Sciatic nerve (tissue), 2 donors: ENCODE data around the gene AMOTL1. TPM values are rescaled to one million over a fixed set of nuclear protein-coding genes. Genes with fewer than 3 reads are reported as not detected.
A peak's percentile ranks its signal among the peaks of the same experiment; 100 is the strongest.
"Not testable (repeated sequence)": the region's sequence is repeated elsewhere in the genome, so short reads cannot be mapped to it uniquely, and the experiment has no call there.

ENCODE experiments used
- ATAC-seq: fragments of 200-7000 bp; cut with Tn5 transposase; one replicate; pipeline ENCODE4 v1.9.1; 2020; ENCODE audit warnings: mild to moderate bottlenecking, moderate library complexity
- DNase-seq: peaks from one replicate; pipeline ENCODE4 v3.0.0-alpha.2; 2020; ENCODE audit warnings: low spot score
- intact Hi-C: fragments of 100-400 bp; cut with DNase I; formaldehyde crosslinking; loops from one replicate; pipeline ENCODE4 v1.14.2; 2022
- total RNA-seq: library from RNA; stranded (reverse); fragmentation: NEBNext Ultra II Directional; extraction: Animal tissue kit (Norgen Biotek cat#: 25700); gene quantifications from one replicate; pipeline ENCODE4 v1.2.1, GENCODE V29; 2021
- donor health status: DM: no; HTN: no; CAD: no.
- donor health status: DM: no; HTN: no; CAD: no.

The AMOTL1 gene
- total RNA-seq, 1 donor from 2014 or later: 75.6 TPM

DNA sequence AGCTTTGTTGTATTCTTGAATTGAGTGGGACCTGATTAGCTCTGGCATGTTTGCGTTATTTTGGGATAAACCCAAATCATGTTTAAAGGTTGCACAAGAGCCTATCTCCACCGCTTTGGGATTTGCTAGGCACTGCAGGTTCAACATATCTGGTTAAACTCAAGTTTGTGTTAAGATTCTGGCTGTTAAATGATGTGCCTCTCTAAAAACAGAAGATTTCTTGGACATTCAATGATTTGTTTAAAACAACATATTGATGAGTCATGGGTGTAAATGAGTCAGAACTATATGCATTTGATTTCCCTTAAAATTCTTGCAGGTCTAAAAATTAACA, 67.4 kb downstream of the AMOTL1 start:
- no peak for DNase-seq
- ATAC-seq: no peak

DNA sequence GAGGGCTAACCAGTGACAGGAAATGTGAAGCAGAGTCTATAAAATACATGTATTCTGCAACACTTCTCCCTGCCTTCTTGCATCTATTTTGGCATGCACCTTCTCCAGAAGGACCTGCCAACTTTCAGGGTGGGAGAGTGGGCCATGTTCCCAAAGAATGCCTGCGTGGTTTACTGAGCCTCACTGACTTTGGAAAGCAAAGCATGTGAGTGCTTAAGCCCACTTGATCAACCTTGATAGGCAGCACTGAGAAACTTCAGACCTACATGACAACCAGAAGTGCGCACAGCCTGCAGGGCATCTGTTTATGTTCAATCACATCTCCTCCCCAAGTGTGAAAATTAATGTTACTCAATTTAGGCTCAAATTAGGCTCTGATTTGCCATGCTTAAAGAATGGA, 69.2 kb downstream of the AMOTL1 start:
- DNase-seq: no peak
- no peak for ATAC-seq
- intact Hi-C loops: no loop called here

More for the DNA sequence above, 67.4 kb downstream of the AMOTL1 start:
- intact Hi-C loops: no loop called here

DNA sequence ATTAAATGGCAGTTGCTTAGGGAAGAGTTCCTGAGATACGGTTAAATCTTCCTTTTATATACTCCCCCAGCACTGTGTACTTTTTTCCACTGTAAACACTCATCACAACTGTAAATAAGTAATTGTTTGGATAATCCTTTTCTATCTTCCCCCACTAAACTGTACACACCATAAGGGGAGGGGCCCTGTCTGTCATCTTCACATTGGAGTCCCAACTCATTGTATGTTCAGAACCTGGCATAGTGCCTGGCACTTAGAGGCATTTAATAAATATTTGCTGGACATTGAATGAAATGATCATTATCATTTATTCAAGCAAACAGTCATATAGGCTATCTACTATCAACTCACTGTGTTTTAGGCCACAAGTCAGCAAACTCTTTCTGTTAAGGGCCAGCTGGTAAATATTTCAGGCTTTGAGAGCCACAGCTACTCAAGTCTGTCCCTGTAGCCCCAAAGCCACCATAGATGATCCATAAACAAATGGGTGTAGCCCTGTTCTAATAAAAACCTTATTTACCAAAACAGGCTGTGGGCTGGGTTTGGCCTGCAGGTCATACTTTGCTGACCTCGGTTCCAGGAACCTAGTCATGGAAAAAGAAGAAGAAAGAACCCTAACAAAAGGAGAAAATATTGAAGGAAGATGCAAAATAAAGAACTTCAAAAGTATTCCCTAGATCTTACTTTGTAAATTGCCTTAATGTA, 70.0 kb downstream of the AMOTL1 start:
- intact Hi-C loops: no loop called here
- ATAC-seq: peak; percentile 29
- no peak for DNase-seq

DNA sequence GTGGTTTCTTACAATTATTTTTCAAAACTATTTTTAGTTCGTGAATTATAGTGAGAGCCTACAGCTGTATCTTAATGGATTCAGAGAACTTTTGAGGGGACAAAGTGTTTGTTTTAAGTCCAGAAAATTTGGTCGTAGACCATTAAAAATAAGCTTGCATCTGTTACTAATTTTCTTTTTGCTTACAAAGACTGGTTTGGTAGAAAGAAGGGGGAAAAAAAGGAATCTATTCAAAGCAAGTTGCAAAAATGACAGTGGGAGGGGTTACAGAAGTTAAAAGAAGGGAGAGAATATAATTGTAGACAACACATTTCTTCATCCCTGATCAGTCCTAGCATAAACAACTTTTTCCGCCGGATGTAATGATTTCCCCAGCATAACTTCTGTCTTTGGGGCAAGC, 72.1 kb downstream of the AMOTL1 start:
- peak; percentile 64 for ATAC-seq

DNA sequence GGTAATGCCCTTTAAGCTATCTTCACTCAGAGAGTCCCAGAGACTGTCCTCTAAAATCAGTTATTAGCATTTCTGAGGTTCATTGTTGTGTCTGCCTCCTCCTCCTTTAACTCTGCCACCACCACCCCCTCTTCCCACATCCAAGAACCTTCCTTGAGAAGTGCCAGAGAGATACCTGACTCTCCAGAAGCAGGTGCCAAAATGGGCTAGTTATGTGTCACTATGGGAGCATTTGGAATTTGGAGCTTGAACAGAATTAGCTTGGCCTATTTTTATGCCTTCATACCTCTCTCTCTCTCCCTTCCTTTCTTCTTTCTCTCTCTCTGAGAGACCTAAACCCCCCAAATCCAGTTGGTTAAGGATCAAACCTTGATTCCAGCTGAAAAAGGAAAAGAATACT, 75.9 kb downstream of the AMOTL1 start:
- intact Hi-C loops: no loop called here
- ATAC-seq (no peak), DNase-seq (no peak)

More for the DNA sequence above, 72.1 kb downstream of the AMOTL1 start:
- no peak for DNase-seq
- intact Hi-C loops: no loop called here

DNA sequence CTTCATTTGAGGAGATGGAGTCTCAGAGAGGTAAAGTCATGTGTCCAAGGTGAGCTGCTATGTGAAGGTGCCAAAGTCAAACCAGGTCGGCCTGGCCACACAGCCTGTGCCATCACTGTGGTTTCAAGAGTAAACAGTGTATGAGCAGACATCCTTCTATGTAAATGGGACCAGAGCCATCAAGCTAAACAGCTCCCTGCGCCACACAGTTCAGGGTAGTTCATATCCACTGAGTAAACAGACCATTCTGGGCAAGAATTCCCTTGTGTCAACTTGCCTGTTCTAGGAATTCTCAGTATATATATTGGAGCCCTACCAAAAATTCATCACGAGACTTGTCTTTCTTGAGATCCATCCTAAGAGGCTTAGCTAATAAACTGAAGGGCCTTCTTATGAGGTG, 77.5 kb downstream of the AMOTL1 start:
- peak; percentile 34 for ATAC-seq
- no peak for DNase-seq
- intact Hi-C loops: no loop called here

DNA sequence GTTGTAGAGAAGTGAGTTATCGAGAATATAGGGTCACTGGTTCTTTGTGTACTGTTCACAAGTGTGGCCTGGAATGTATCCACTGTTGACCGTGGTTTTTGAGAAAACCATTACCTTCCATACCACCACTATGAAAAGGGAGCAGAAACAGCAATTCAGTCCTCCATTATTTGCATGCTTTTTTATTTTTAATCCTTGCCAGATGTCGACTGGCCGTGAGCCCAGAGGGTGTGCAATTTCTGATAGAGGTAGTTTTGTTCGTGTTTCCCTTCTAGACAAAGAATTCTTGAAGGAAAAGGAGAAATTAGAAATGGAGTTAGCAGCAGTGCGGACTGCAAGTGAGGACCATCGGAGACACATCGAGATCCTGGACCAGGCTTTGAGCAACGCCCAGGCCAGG, 81.7 kb downstream of the AMOTL1 start:
- intact Hi-C loops: no loop called here
- peak; percentile 52 for ATAC-seq
- DNase-seq: no peak

DNA sequence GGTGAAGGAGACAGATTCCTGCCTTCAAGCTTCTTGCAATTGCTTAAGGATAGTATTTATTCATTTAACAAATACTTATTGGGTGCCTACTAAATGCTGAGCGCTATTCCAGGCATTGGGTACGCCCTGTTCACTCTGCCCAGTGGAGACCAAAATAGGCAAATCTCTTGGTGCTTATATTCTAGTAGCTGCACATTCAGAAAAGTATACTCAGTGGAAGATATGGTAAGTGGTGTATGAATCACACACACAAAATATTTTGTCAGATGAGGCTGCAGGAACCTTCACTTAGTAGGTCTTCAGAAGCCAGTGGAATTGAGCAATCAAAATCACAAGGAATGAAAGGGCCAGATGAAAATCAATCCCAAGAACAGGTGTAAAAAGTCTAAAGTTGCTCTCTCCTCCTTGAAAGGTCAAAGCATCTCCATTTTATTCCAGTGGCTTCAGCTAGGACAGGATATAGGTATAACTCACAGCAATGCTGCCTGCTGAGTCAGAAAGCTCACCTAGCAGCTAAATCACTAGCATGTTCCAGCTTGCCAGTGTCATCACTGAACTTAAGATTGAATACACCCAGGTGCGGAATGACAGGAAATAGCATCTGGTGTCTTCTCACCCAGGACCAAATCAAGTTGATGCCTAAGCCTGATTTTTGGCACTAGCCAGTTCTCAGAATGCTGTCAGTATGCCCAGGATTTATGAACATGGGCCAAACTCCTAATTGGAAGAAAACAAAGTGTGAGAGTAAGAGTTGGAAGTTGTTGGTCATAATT, 83.9 kb downstream of the AMOTL1 start:
- ATAC-seq (no peak), DNase-seq (no peak)
- intact Hi-C loops: no loop called here

DNA sequence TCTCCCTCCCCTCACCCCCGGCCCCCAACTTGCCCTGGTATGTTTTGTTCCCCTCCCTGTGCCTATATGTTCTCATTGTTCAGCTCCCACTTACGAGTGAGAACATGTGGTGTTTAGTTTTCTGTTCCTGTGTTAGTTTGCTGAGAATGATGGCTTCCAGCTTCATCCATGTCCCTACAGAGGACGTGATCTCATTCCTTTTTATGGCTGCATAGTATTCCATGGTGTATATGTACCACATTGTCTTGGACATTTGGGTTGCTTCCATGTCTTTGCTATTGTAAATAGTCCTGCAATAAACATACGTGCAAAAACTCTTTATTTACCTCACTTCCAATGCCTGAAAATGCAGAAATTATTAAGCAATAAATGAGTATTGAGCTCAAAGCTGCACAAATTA, 85.1 kb downstream of the AMOTL1 start:
- DNase-seq, intact Hi-C loops, ATAC-seq: not testable (repeated sequence)

DNA sequence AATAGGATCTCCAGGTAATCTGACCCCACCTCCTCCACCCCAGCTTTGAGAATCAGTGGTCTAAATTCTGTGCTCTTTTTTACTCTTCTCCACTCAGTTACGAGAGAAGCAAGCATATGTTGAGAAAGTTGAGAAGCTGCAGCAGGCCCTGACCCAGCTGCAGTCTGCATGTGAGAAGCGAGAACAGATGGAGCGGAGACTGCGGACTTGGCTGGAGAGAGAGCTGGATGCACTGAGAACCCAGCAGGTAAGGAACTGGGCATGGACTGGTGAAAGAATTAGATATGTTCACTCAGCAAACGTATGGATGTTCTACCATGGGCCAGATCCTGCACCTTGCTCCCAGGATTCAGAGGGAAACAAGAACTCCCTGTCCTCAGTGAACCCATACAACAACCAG, 85.7 kb downstream of the AMOTL1 start:
- no peak for ATAC-seq
- no peak for DNase-seq

DNA sequence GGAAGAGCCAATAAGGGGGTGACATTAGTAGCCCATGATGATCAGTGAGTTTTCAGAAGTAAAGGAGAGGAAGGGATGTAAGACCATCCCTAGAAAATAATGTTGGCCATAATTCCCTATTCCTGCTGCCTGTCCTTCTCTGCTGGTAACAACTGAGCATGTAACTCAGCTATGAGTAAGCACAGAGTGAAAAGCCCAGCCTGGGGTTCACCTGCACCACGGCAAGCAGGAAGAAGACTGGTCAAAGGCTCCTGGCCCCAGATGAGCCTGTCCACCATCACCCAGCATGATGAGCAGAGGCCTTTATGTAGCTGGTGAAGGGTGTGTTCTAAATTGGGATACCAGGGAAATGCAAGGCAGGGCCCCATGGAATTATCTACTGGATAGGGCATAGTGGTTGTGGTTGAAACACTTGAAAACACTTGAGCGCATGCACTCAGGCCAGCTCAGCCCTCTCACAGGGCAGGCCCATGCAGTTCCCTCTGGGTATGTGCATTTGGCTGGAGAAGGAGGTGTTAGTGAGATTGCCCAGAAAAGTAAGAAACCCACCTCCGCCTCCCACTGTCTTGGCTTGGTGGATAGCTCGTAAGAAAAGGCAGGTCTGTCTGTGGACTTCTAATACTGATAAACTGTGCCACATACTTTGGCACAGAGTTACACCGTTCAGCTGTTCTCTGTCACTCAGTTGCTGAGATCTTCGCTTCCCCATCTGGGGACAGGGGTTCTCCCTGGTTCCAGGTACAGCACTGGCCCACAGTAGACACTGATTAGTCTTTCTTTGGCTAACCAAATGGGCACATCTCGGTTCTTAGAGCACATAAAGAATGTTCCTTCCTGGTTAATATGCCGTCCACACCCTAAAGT, 86.8 kb downstream of the AMOTL1 start:
- intact Hi-C loops: no loop called here
- ATAC-seq (no peak), DNase-seq (no peak)

More for the DNA sequence above, 85.7 kb downstream of the AMOTL1 start:
- intact Hi-C loops: no loop called here

DNA sequence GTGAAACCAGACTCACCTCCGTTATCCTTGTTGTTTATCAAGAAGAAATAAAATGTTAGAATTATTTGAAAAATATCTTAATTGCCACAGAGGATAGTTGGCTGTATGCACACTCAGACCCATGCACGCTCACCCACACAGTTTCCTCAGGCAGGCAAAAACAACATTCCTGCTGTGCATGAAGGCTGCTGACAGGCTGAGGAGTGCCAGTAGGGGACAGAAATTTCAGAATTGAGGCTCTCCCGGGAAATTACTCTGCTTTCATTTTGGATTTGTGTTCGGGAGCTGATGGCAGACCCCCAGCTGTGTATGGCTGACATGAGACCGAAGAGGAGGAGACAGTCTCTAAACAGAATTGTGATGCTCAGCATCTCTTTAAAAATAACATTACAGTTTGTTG, 87.5 kb downstream of the AMOTL1 start:
- intact Hi-C loops: no loop called here
- ATAC-seq: no peak
- DNase-seq: no peak

DNA sequence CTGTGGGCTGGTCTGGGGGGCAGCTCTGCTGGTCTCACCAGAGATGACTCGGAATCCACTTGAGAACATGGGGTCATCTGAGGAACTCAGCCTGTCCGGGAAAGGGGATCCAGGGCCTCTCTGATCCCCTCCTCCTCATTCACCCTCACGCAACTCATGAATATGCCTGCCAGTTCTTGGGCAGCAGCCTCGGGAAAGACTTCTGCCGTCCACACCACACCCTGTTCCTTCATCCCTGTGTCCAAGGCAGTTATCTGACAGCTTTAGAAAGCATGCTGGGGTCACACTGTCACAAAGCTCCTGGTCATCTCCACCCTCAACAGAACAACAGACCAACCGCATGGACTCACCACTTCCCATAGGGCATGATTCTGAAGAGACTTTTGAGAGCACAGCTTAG, 88.3 kb downstream of the AMOTL1 start:
- no peak for ATAC-seq
- no peak for DNase-seq
- intact Hi-C loops: no loop called here

DNA sequence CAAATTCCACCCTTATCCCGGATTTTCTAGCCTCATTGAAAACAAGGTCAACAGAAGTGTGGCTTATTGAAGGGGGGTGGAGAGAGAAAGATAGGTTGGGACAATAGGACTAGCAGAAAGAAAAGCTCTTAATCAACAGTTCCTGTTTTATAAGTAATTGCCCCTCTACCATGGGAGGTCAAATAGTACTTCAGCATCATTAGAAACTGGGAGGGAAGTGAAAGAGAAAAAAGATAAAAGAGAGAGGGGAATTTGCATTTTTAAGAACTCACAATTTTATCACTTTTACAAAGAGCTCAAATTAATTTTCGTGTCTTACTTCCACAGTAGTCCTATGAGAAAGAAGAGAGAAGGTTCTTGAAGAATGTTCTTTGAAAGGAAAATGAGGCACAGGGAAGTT, 89.2 kb downstream of the AMOTL1 start:
- intact Hi-C loops: no loop called here

DNA sequence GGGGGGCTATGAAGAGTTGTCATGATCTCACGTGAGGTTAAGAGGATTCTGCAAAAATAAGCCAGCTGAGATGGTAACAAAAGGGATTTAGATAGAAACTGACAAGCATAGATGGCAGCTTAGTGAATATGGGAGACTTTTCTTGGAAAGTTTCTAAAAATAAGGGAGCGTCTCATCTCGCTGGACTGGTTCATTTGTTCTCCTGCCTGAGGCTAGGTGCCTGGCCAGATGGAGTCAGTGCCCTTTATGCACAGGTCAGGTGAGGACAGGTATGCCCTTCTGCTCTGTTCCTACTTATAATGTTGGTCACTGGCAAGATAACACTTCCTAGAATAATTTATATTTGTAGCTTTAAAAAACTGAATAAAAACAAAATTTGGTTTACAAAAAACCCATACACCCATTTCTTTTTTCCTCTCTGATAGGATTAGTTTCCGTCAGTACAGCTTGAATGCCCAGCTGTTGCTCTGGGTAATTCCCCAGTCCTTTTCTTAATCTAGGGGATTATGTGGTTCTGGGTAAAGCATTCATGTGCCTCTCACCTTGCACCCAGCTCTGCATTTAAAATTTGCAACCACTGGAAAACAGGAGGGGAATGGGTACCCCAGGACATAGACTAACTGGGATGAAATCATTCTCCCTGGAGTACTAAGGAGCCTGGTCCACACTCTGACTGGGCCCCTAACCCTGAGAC, 90.0 kb downstream of the AMOTL1 start:
- intact Hi-C loops: no loop called here
- ATAC-seq: no peak
- DNase-seq: no peak

More for the DNA sequence above, 89.2 kb downstream of the AMOTL1 start:
- no peak for ATAC-seq
- no peak for DNase-seq

DNA sequence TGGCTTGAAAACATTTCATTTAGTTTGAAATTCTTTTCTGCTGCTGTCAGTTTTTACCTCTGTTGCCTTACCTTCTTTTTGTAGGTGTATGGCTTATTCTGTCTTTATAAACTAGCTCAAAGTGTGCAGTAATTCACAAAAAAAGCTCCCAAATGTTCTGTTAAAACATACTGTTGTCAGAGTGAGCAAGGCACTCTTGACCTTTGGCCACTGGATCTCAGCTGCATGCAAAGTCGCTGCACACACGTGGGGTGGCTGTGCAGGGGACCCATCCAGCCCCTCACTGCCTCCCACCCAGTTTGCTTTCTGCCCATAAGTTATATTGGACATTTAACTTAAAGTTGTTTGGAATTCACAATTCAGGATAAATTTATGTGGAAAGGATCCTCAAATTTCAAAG, 92.2 kb downstream of the AMOTL1 start:
- DNase-seq: no peak
- intact Hi-C loops: no loop called here
- no peak for ATAC-seq

DNA sequence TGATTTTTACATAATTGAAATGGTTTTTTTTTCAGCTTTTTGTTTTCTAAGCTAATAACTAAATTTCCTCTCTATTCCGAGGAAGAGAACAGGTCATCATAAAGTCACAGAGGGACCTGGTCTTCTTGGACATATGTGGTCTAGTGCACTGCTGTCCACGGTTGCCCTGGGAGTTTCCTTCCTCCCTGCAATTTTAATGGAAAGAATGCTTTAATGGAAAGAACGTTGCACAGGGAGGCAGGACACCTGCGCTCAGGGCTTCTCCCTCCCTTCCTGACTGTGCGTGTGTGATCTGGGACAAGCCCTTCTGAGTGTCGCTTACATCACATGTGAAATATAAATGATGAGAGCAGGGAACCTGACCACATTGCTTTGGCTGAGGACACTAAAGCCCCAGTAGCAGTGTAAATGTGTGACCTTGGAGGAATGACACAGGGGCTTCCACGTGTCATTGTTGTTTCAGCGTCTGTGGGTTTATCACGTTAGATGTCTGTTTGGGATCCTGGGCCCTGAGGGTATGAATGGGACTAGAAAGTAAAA, 93.2 kb downstream of the AMOTL1 start:
- DNase-seq (no peak), ATAC-seq (no peak)
- intact Hi-C loops: no loop called here

DNA sequence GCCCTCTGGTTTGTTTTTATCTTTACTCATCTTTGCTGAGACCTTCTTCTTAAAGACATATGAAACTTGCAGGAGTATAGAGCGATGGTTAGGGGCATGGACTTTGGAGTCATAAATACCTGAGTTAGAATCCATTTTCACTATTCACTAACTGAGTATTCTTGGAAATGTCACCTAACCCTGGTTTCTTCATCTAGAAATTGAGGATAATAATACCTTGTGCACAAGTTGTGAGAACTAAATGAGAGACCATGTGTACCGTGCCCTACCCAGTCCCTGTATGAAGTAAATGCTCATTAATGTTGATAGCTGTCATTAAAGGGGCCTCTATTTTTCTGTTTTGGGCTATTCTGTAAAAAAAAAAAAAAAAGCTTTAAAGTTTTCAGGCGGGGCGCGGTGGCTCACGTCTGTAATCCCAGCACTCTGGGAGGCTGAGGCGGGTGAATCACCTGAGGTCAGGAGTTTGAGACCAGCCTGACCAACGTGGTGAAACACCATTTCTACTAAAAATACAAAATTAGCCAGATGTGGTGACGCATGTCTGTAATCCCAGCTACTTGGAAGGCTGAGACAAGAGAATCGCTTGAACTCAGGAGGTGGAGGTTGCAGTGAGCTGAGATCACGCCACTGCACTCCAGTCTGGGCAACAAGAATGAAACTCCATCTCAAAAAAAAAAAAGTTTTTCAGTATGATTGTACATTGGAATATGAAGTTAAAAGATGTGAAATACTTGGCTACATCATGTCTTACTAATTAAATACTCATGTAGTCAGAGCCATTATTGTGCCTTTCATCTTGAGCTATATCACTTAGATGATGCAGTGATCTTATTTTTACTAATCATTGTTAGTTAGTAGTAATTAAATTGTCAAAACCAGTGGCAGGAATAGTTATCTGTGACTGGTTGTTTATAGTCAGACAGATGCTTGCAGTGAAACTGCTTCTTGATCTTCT, 95.0 kb downstream of the AMOTL1 start:
- no peak for ATAC-seq
- intact Hi-C loops: no loop called here
- no peak for DNase-seq
